ENCODE measurements around the gene LHX1. TPM values are rescaled to one million over a fixed set of nuclear protein-coding genes. Genes with fewer than 3 reads are reported as not detected.

Gene LHX1
- total RNA-seq, 1 experiment from 2014 or later, result not detected

- Histone ChIP-seq H3K4me1 (ENCODE audit: low read length) (no peaks in the 10 kb centered on the region), H3K36me3 (ENCODE audit: insufficient read depth, low read length) (no peaks in the 10 kb centered on the region), H2AFZ (ENCODE audit: low read length) (no peak overlapping the region), H3K79me2 (ENCODE audit: low read length) (no peaks in the 10 kb centered on the region), H3K9ac (ENCODE audit: low read length) (no peak overlapping the region), H3K4me2 (ENCODE audit: low read depth, low read length, poor library complexity, severe bottlenecking) (no peak overlapping the region), H3K9me3 (ENCODE audit: low read length) (no peaks in the 10 kb centered on the region), H3K27me3 (ENCODE audit: low read length) (no peaks in the 10 kb centered on the region), H3K9me2 (replicated peaks; ENCODE audit: insufficient read depth, low read length) (no peaks in the 10 kb centered on the region), H4K20me1 (ENCODE audit: insufficient read depth, low read depth, low read length) (no peaks in the 10 kb centered on the region), H3K27ac (ENCODE audit: low read length) (no peak overlapping the region), H3K4me3 (ENCODE audit: low read length) (no peak overlapping the region)
- no peak for DNase-seq
Observed at GRCh38 chr17:36933512-36934143, 3.6 kb upstream of the LHX1 start.

GRCh38 chr17:36934144-36934691 is 3.1 kb upstream of the LHX1 start:
- Histone ChIP-seq H3K27ac (ENCODE audit: low read length) (no peak overlapping the region), H4K20me1 (ENCODE audit: insufficient read depth, low read depth, low read length) (no peaks in the 10 kb centered on the region), H3K4me2 (ENCODE audit: low read depth, low read length, poor library complexity, severe bottlenecking) (no peak overlapping the region), H3K27me3 (ENCODE audit: low read length) (no peaks in the 10 kb centered on the region), H3K9ac (ENCODE audit: low read length) (no peak overlapping the region), H3K4me3 (ENCODE audit: low read length) (no peak overlapping the region), H2AFZ (ENCODE audit: low read length) (no peak overlapping the region), H3K79me2 (ENCODE audit: low read length) (no peaks in the 10 kb centered on the region), H3K36me3 (ENCODE audit: insufficient read depth, low read length) (no peaks in the 10 kb centered on the region), H3K4me1 (ENCODE audit: low read length) (no peaks in the 10 kb centered on the region), H3K9me3 (ENCODE audit: low read length) (no peaks in the 10 kb centered on the region), H3K9me2 (replicated peaks; ENCODE audit: insufficient read depth, low read length) (no peaks in the 10 kb centered on the region)
- DNase-seq, result no peak

GRCh38 chr17:36934692-36935630 is 2.3 kb upstream of the LHX1 start:
- H3K9ac ChIP-seq (ENCODE audit: low read length), result no peak overlapping the region
- no peak overlapping the region for H3K4me2 ChIP-seq (ENCODE audit: low read depth, low read length, poor library complexity, severe bottlenecking)
- H3K9me2 ChIP-seq (replicated peaks; ENCODE audit: insufficient read depth, low read length), result no peaks in the 10 kb centered on the region
- no peak overlapping the region for H3K27ac ChIP-seq (ENCODE audit: low read length)
- no peak for DNase-seq
- H3K27me3 ChIP-seq (ENCODE audit: low read length), result no peaks in the 10 kb centered on the region
- no peaks in the 10 kb centered on the region for H3K9me3 ChIP-seq (ENCODE audit: low read length)
- H3K4me3 ChIP-seq (ENCODE audit: low read length), result no peak overlapping the region
- no peaks in the 10 kb centered on the region for H3K79me2 ChIP-seq (ENCODE audit: low read length)
- no peaks in the 10 kb centered on the region for H3K4me1 ChIP-seq (ENCODE audit: low read length)
- H2AFZ ChIP-seq (ENCODE audit: low read length), result no peak overlapping the region
- no peaks in the 10 kb centered on the region for H4K20me1 ChIP-seq (ENCODE audit: insufficient read depth, low read depth, low read length)
- H3K36me3 ChIP-seq (ENCODE audit: insufficient read depth, low read length), result no peaks in the 10 kb centered on the region

- H3K27me3 ChIP-seq (ENCODE audit: low read length), result no peaks in the 10 kb centered on the region
- H4K20me1 ChIP-seq (ENCODE audit: insufficient read depth, low read depth, low read length), result no peaks in the 10 kb centered on the region
- no peak overlapping the region for H3K27ac ChIP-seq (ENCODE audit: low read length)
- no peaks in the 10 kb centered on the region for H3K9me3 ChIP-seq (ENCODE audit: low read length)
- H2AFZ ChIP-seq (ENCODE audit: low read length), result no peak overlapping the region
- no peaks in the 10 kb centered on the region for H3K36me3 ChIP-seq (ENCODE audit: insufficient read depth, low read length)
- no peak overlapping the region for H3K4me2 ChIP-seq (ENCODE audit: low read depth, low read length, poor library complexity, severe bottlenecking)
- no peaks in the 10 kb centered on the region for H3K79me2 ChIP-seq (ENCODE audit: low read length)
- no peak overlapping the region for H3K9ac ChIP-seq (ENCODE audit: low read length)
- no peak for DNase-seq
- H3K4me1 ChIP-seq (ENCODE audit: low read length), result no peaks in the 10 kb centered on the region
- no peak overlapping the region for H3K4me3 ChIP-seq (ENCODE audit: low read length)
- no peaks in the 10 kb centered on the region for H3K9me2 ChIP-seq (replicated peaks; ENCODE audit: insufficient read depth, low read length)
Observed at GRCh38 chr17:36935671-36936454, 1.4 kb upstream of the LHX1 start.

GRCh38 chr17:36936455-36937000 is 747 bp upstream of the LHX1 start:
- Histone ChIP-seq H3K27ac (ENCODE audit: low read length) (no peak overlapping the region), H3K4me3 (ENCODE audit: low read length) (no peak overlapping the region), H3K79me2 (ENCODE audit: low read length) (no peaks in the 10 kb centered on the region), H3K36me3 (ENCODE audit: insufficient read depth, low read length) (no peaks in the 10 kb centered on the region), H3K9me2 (replicated peaks; ENCODE audit: insufficient read depth, low read length) (no peaks in the 10 kb centered on the region), H3K9me3 (ENCODE audit: low read length) (no peaks in the 10 kb centered on the region), H4K20me1 (ENCODE audit: insufficient read depth, low read depth, low read length) (no peaks in the 10 kb centered on the region), H3K4me2 (ENCODE audit: low read depth, low read length, poor library complexity, severe bottlenecking) (no peak overlapping the region), H3K27me3 (ENCODE audit: low read length) (no peaks in the 10 kb centered on the region), H3K9ac (ENCODE audit: low read length) (no peak overlapping the region), H2AFZ (ENCODE audit: low read length) (no peak overlapping the region), H3K4me1 (ENCODE audit: low read length) (no peaks in the 10 kb centered on the region)
- DNase-seq, result no peak

- no peaks in the 10 kb centered on the region for H3K9me3 ChIP-seq (ENCODE audit: low read length)
- H3K9me2 ChIP-seq (replicated peaks; ENCODE audit: insufficient read depth, low read length), result no peaks in the 10 kb centered on the region
- H4K20me1 ChIP-seq (ENCODE audit: insufficient read depth, low read depth, low read length), result no peaks in the 10 kb centered on the region
- H3K4me1 ChIP-seq (ENCODE audit: low read length), result no peaks in the 10 kb centered on the region
- DNase-seq, result no peak
- H3K79me2 ChIP-seq (ENCODE audit: low read length), result no peaks in the 10 kb centered on the region
- H2AFZ ChIP-seq (ENCODE audit: low read length), result no peak overlapping the region
- H3K4me3 ChIP-seq (ENCODE audit: low read length), result no peak overlapping the region
- no peaks in the 10 kb centered on the region for H3K27me3 ChIP-seq (ENCODE audit: low read length)
- no peak overlapping the region for H3K9ac ChIP-seq (ENCODE audit: low read length)
- H3K36me3 ChIP-seq (ENCODE audit: insufficient read depth, low read length), result no peaks in the 10 kb centered on the region
- H3K4me2 ChIP-seq (ENCODE audit: low read depth, low read length, poor library complexity, severe bottlenecking), result no peak overlapping the region
- no peak overlapping the region for H3K27ac ChIP-seq (ENCODE audit: low read length)
Observed at GRCh38 chr17:36937959-36938565, 787 bp downstream of the LHX1 start.

- Histone ChIP-seq H3K9ac (ENCODE audit: low read length) (no peak overlapping the region), H3K27me3 (ENCODE audit: low read length) (no peaks in the 10 kb centered on the region), H2AFZ (ENCODE audit: low read length) (no peak overlapping the region), H3K27ac (ENCODE audit: low read length) (no peak overlapping the region), H4K20me1 (ENCODE audit: insufficient read depth, low read depth, low read length) (no peaks in the 10 kb centered on the region), H3K4me2 (ENCODE audit: low read depth, low read length, poor library complexity, severe bottlenecking) (no peak overlapping the region), H3K9me2 (replicated peaks; ENCODE audit: insufficient read depth, low read length) (no peaks in the 10 kb centered on the region), H3K79me2 (ENCODE audit: low read length) (no peaks in the 10 kb centered on the region), H3K4me1 (ENCODE audit: low read length) (no peaks in the 10 kb centered on the region), H3K4me3 (ENCODE audit: low read length) (no peak overlapping the region), H3K36me3 (ENCODE audit: insufficient read depth, low read length) (no peaks in the 10 kb centered on the region), H3K9me3 (ENCODE audit: low read length) (no peaks in the 10 kb centered on the region)
- DNase-seq, result no peak
Observed at GRCh38 chr17:36938566-36939051, 1.3 kb downstream of the LHX1 start.

All from Karpas-422 (cell line).